WI38 (cell line): ENCODE data around the gene ARV1.

Experiments
- H3K4me3 ChIP-seq: 2 replicates; pipeline ENCODE4 v1.5.1; 2011; ENCODE audit warnings: low read depth, mild to moderate bottlenecking, control low read depth, low read length
- TF ChIP-seq, protein P1 (sequence below): IDR thresholded peaks from 2 replicates; pipeline ENCODE4 v1.5.1; 2012; ENCODE audit warnings: low read depth, mild to moderate bottlenecking, control low read depth, low read length

Gene ARV1

GRCh38 chr1:230985711-230986110 lies 6.8 kb downstream of the ARV1 start:
- TF ChIP-seq, protein P1, sequence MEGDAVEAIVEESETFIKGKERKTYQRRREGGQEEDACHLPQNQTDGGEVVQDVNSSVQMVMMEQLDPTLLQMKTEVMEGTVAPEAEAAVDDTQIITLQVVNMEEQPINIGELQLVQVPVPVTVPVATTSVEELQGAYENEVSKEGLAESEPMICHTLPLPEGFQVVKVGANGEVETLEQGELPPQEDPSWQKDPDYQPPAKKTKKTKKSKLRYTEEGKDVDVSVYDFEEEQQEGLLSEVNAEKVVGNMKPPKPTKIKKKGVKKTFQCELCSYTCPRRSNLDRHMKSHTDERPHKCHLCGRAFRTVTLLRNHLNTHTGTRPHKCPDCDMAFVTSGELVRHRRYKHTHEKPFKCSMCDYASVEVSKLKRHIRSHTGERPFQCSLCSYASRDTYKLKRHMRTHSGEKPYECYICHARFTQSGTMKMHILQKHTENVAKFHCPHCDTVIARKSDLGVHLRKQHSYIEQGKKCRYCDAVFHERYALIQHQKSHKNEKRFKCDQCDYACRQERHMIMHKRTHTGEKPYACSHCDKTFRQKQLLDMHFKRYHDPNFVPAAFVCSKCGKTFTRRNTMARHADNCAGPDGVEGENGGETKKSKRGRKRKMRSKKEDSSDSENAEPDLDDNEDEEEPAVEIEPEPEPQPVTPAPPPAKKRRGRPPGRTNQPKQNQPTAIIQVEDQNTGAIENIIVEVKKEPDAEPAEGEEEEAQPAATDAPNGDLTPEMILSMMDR, result no peak
- no peak overlapping the region for H3K4me3 ChIP-seq

DNA sequence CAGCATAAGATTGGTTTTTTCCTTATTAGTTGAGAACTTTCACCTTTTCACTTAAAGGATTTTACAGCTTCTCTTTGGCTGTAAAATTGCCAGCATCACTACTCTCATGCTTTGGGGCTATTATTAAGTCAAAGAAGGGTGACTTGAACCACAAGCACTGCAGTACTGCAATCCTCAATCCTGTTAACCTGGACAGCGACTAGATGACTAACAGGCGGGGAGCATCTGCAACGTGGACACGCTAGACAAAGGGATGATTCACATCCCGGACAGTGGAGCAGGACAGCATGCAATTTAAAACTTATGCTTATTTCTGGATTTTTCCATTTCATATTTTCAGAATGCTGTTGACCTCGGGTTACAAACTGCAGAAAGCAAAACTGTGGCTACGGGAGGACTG lies 8.1 kb downstream of the ARV1 start:
- H3K4me3 ChIP-seq, result no peak overlapping the region
- TF ChIP-seq, protein P1, result no peak

DNA sequence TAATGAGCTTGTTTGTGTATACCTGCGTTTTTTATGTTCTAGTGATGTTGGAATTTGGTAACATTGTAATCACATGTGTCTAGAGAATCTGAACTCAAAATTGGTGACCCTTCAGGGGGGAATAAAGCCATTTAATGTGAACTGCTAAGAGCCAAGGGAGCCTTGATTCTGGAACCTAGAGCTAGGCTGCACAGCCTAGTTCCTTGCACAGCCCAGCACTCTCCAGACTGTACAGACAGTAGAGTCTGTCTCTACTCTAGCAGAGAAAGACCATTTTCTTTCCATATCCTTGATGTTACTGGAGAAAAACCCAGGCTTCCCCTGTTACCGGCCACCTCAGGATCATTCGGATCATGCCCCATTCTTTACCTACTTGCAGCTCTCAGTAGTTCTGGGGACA lies 8.6 kb downstream of the ARV1 start:
- TF ChIP-seq, protein P1, result no peak
- no peak overlapping the region for H3K4me3 ChIP-seq

GRCh38 chr1:230992100-230992774 lies 13.3 kb downstream of the ARV1 start:
- TF ChIP-seq, protein P1, result no peak

DNA sequence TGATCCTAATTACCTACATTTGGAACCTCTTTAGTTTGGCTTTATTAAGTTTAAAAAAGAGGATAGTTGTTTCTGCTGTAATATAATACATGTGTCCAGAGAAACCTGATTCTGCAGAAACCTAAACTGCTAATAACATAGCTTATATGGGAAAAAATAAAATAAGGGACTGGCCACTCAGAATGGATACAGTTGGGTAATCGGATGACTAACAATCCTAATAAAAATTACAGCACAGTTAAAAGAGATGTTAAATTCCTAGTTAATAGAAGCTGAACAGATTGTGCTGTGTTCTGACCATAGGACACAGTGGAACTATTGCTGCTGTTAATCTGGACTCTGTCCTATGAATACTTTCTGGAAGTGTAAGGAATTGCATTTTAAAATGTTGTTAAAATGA lies 16.0 kb downstream of the ARV1 start:
- no peak overlapping the region for H3K4me3 ChIP-seq
- TF ChIP-seq, protein P1, result no peak

More at GRCh38 chr1:230992100-230992774, 13.3 kb downstream of the ARV1 start:
- H3K4me3 ChIP-seq, result no peak overlapping the region

- no peak overlapping the region for H3K4me3 ChIP-seq
- TF ChIP-seq, protein P1, result no peak
Observed at GRCh38 chr1:231000201-231000600, 21.3 kb downstream of the ARV1 start.

- H3K4me3 ChIP-seq, result no peak overlapping the region
- TF ChIP-seq, protein P1, result no peak
Observed at GRCh38 chr1:231000639-231001038, 21.7 kb downstream of the ARV1 start.
